ENCODE measurements around the gene MERTK.

MERTK gene

DNA sequence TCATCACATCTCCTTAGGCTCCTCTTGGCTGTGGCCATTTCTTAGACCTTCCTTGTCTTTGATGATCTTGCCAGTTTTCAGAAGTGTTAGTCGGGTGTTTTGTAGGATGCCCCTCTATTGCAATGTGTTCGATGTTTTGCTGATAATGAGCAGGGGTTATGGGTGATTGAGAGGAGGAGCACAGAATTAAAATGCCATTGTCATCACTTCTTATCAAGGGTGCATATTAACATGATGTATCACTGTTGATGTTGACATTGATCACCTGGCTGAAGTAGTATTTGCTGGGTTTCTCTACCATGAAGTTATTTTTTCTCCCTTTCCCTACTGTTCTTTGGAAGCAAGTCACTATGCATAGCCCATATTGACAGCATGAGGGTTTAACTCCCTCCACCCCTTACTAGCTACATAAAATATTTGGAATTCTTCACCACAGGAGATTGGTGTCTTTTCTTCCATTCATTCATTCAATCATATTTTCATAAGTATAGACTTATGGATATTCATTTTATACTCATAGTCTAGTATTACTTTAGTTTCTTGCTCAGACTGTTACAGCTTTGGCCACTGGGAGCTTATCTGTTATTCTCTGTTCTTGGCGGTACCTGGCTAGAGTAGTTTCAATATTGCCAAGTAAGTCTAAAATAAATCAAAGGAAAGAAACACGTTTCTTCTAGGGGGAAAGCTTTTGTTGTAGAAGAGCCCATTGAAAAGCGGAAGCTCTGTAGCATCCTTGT is 102.2 kb downstream of the MERTK start:
- TF ChIP-seq, protein P1, sequence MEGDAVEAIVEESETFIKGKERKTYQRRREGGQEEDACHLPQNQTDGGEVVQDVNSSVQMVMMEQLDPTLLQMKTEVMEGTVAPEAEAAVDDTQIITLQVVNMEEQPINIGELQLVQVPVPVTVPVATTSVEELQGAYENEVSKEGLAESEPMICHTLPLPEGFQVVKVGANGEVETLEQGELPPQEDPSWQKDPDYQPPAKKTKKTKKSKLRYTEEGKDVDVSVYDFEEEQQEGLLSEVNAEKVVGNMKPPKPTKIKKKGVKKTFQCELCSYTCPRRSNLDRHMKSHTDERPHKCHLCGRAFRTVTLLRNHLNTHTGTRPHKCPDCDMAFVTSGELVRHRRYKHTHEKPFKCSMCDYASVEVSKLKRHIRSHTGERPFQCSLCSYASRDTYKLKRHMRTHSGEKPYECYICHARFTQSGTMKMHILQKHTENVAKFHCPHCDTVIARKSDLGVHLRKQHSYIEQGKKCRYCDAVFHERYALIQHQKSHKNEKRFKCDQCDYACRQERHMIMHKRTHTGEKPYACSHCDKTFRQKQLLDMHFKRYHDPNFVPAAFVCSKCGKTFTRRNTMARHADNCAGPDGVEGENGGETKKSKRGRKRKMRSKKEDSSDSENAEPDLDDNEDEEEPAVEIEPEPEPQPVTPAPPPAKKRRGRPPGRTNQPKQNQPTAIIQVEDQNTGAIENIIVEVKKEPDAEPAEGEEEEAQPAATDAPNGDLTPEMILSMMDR (IDR thresholded peaks at IDR 0.05; ENCODE audit: insufficient read depth, missing control alignments) = no peak
- FAIRE-seq (no peak), DNase-seq (ENCODE audit: insufficient read length, low spot score) (no peak)

- TF ChIP-seq, protein P1 (IDR thresholded peaks at IDR 0.05; ENCODE audit: insufficient read depth, missing control alignments) = no peak
- DNase-seq (ENCODE audit: insufficient read length, low spot score) (no peak), FAIRE-seq (no peak)
These were observed 102.8 kb downstream of the MERTK start for GRCh38 chr2:112001136-112001715.

GRCh38 chr2:112001942-112002341 is 103.5 kb downstream of the MERTK start:
- FAIRE-seq (no peak), DNase-seq (ENCODE audit: insufficient read length, low spot score) (no peak)
- TF ChIP-seq, protein P1 (IDR thresholded peaks at IDR 0.05; ENCODE audit: insufficient read depth, missing control alignments) = no peak

GRCh38 chr2:112003576-112004252 is 105.3 kb downstream of the MERTK start:
- TF ChIP-seq, protein P1 (IDR thresholded peaks at IDR 0.05; ENCODE audit: insufficient read depth, missing control alignments) = no peak
- FAIRE-seq = no peak
- no peak for DNase-seq (ENCODE audit: insufficient read length, low spot score)

DNA sequence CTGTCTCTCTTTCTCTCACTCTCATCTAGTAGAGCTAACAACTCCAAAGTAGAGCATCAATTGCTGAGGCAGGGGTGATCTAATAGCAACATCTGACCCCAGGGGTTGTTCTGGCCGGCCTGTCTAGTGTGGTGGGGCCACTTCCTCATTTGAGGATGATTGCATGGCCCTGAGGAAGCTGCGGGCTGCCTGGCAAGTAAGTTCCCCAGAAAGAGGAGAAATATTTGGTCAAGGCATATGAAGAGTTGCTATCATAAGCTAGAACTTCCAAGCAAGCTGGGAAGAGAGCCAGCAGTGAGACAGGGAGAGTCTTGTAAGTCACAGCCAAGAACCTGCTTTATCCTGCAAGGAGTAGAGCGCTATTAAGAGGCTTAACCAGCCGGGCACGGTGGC is 105.8 kb downstream of the MERTK start:
- no peak for FAIRE-seq
- TF ChIP-seq, protein P1 (IDR thresholded peaks at IDR 0.05; ENCODE audit: insufficient read depth, missing control alignments) = no peak
- DNase-seq (ENCODE audit: insufficient read length, low spot score) = no peak

- TF ChIP-seq, protein P1 (IDR thresholded peaks at IDR 0.05; ENCODE audit: insufficient read depth, missing control alignments) = no peak
- no peak for FAIRE-seq
- DNase-seq (ENCODE audit: insufficient read length, low spot score) = no peak
These were observed 107.1 kb downstream of the MERTK start for GRCh38 chr2:112005406-112006075.

Data from D721Med (cell line).